HG03457 (cell line): ENCODE results near the gene SPINK4.

Experiments
- ATAC-seq: cut with Tn5 transposase; IDR thresholded peaks from one replicate; pipeline ENCODE4 v1.9.1; 2021; ENCODE audit warnings: moderate number of reproducible peaks; ENCODE audit not compliant: unreplicated experiment

SPINK4 gene

DNA sequence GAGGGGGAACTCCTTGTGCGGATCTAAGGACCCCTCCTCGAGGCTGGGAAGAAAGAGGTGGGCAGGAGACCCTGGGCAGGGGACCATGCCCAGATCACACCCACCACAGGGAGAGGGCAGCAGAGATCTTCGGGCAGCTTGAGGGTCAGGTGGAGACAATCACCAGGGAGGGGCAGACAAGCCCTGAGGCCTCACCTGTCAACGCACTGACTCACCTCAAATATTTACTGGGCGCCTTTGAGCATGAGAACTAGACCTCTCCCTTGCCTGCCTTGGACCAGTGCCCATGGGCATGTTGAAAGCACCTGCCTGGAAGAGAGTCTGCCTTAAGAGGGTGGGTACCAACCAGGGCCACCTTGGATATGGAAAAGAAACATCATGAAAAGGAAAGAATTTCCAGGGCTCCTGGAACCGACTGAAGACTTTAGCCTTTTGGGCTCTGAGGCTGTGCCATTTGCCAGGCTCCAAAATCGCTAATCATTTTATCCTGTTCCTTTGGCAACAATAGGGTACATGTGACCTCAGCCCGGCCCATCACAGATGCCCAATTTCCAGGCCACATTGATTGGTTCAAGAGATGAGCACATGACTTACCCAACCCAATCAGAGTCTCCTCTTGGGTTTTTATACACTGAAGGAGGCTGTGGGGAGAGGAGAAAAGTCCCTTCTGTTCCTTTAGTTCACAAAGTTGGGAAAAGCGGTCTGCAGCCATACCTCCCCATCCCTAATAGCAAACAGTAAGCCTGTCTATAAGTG lies 10.4 kb upstream of the SPINK4 start:
- ATAC-seq, result no peak

DNA sequence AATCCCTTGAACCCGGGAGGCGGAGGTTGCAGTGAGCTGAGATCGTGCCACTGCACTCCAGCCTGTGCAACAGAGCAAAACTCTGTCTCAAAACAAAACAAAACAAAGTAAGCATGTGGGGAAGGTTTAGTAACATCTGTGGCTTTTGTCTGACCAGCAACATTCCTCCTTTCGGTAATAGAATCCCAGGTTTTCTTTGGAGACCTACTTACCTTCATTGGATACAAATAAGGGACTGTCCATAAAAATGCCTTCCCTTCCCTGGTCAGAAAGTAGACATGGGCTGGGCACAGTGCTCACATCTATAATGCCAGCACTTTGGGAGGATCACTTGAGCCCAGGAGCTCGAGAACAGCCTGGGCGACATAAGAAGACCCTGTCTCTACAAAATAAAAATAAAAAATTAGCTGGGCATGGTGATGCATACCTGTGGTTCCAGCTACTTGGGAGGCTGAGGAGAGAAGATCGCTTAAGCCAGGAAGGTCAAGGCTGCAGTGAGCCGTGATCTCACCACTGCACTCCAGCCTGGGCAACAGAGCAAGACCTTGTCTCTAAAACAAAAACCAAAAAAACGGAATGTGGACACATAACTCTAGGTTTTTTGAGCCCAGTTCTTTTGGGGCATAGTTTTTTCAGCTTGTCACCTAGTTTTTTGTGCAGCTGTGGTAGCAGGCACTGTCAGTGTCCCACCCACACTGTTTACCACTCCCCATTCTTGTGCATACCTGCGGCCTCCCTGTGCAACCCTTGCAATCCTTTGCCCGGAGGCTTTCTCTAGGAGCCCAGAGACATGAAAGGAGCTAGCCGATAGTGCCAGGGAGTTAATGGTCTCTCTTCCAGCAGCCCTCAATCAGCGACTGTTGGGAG lies 9.0 kb upstream of the SPINK4 start:
- no peak for ATAC-seq

GRCh38 chr9:33231623-33231942 lies 8.4 kb upstream of the SPINK4 start:
- ATAC-seq, result no peak

- ATAC-seq, result no peak
These were observed 7.2 kb upstream of the SPINK4 start for GRCh38 chr9:33232815-33233214.

- ATAC-seq, result no peak
These were observed 6.2 kb upstream of the SPINK4 start for GRCh38 chr9:33233626-33234342.

DNA sequence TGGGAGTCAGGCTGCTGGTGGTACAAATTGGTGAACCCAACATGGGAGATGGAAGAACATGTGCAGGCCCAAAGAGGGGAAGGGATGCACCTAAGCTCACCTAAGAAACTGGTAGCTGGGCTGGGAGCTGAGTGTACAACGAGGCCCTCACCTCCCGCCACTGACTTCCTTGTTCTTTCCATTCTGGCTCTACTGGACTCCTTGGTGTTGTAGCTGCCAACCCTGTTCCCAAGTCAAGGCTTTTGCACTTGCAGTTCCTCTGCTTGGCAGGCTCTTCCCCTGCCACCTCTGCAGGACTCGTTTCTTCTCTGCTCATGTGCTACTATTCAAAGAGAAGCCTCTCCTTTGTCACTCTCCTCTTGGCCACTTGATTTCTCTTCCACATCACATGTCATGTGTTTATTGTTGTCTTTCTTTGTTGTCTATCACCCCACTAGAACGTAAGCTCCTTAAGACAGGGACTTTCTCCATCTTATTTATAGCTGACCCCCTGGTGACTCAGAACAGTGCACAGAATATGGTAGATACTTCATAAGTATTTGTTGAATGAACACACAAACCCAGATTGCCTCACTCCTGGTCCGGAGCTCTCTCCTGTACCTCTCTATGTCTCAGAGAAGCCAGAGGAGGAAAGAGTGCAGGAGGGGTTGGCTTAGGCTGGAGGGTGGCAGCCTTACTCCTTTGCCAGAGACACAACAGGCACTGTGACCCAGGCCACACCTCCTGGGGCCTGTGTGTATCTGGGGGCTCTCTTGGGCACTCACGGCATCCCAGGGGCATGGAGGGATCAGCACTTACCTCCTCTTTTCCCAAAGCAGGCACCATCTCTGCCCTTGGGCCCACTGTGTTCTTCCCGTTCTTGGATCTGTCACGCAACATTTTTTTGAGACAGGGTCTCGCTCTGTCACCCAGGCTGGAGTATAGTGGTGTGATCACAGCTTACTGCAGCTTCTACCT lies 5.2 kb upstream of the SPINK4 start:
- ATAC-seq, result no peak

DNA sequence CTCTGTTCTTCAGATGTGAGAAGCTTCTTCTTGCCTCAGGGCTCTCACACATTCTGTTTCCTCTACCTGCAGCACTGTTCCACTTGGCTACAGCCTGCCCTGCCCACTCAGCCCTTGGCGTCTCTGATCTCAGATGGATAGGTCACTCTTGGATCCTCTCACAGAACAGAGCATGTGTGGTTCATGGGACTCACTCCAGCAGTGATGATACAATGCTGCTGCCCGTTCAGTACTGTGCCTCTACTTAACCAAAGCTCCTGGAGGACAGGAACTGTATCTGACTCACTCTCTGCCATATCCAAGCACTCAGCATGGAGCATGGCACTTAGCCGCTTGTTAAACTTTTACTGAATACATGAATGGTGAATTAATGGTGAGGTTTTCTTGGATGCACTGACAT lies 3.4 kb upstream of the SPINK4 start:
- ATAC-seq, result no peak

DNA sequence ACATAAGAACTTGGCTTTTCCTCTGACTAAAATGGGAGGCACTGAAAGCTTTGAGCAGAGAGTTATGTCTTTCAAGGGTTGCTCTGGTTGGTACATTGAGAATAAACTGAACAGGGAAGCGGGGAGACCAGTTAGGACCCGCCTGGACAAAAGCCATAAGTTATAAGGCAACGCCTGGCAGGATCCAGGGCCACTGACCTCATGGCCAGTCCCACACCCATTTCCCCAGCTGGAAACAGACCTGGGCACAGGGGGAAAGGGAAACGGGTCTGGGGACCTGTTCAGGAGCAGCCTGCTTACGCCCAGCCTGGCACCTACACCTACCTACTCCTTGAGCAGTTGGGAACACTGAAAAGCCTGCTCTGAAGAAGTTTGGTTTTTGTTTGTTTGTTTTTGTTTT lies 1.3 kb downstream of the SPINK4 start:
- ATAC-seq, result no peak

DNA sequence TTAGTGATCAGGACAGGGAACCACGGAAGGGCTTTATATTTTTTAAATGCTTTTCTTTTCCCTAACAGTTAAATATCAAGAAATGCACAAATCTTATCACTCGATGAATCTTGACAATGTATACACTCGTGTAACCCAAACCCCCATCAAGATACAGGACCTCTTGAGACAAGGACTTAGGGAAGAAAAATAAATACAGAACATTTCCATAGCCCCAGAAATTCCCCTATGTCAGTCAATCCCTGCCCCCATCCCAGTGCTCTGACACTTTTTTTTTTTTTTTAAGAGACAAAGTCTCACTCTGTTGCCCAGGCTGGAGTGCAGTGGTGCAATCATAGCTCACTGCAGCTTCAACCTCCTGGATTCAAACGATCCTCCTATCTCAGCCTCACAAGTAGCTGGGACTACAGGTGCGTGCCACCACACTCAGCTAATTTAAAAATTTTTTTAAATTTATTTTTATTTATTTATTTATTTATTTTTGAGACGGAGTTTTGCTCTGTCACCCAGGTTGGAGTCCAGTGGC lies 2.7 kb downstream of the SPINK4 start:
- no peak for ATAC-seq

DNA sequence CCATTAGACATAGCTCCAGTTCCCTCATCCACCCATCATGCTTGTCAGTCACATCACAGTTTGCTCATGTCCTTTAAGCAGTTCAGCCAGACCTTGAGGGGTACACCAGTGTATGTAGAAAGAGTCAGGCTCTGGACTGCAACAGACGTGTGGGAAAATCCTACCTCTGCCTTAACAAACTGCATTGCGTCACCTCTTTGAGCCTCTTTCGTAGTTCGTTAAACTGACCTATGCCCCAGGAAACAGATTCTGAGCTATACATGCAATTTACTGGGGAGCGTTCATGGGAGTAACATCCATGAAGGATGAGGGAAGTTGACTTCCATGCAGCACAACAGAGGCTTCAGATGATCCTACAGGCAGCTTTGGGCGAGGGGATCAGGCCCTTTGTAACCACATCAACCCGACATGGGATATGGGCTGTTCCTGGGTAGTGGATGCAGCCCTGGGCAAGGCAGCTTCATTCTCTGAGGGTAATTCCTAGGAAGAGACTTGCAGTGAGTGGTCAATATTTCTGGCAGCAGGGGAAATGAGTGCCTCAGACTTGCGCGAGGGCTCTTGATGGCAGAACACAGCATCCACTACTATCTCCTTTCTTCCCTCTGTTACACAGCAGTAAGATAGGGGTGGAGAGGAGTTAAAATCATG lies 4.3 kb downstream of the SPINK4 start:
- ATAC-seq, result no peak

- ATAC-seq, result no peak
These were observed 5.4 kb downstream of the SPINK4 start for GRCh38 chr9:33245341-33245740.

- ATAC-seq, result no peak
These were observed 6.4 kb downstream of the SPINK4 start for GRCh38 chr9:33246269-33246860.

- ATAC-seq, result no peak
These were observed 8.6 kb downstream of the SPINK4 start for GRCh38 chr9:33248606-33249005.

GRCh38 chr9:33249087-33249658 lies 9.2 kb downstream of the SPINK4 start:
- ATAC-seq, result no peak

DNA sequence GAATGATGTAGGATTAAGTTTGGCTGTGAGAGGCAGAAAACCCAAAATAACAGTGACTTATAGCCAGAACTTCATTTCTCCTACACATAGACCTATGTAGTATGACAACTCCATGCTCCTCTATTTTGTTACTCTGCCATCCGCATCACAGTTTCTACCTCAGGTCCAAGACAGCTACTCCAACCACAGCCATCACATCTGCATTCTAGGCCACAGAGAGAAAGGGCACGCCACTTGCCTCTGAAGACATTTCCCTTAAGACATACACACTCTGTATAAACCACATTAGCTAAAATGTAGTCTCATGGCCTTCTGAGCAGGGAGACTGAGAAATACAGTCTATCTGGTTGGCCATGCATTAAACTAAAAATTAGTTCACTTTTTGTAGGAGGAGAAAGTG lies 10.0 kb downstream of the SPINK4 start:
- ATAC-seq, result no peak

GRCh38 chr9:33250458-33250995 lies 10.6 kb downstream of the SPINK4 start:
- no peak for ATAC-seq

DNA sequence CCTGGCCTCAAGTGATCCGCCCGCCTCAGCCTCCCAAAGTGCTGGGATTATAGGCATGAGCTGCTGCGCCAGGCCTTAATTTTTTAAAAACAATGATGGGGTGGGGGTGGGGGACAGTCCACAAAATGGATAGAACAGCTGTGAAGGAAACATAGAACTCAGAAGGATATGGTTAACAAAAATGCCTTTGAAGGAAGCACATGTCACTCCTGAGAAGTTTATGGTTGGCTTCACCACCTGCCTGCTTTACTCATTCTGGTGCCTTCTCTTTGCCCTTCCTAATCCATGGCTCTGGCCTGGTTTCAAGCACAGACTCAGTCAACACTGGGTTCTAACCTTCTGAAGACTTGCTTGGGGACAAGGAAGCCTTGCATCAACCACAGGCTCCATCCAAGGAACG lies 14.2 kb downstream of the SPINK4 start:
- no peak for ATAC-seq

GRCh38 chr9:33255014-33255413 lies 15.0 kb downstream of the SPINK4 start:
- no peak for ATAC-seq

DNA sequence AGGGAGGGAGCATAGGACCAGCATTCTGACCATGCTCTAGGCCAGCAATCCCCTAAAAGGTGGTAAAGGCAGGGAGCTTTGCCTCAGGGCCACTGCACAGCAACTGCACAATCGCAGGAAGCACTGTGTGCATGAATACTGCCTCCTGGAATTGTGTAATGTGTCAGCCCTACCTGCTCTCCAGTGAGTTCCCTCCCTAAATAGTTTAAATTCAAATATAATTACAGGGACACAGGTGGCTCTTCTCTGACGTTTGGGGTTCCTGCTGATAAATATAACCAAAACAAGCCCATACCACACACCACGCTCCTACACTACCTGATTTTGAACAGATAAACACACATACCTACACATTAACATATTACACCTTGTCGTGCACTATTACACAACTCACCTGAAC lies 15.5 kb downstream of the SPINK4 start:
- ATAC-seq, result no peak
